HG03175 (cell line): ENCODE data around the gene CCL22.
"Not testable (repeated sequence)": the region's sequence is repeated elsewhere in the genome, so short reads cannot be mapped to it uniquely, and the experiment has no call there.

Experiments used
- ATAC-seq: cut with Tn5 transposase; IDR thresholded peaks from one replicate; pipeline ENCODE4 v1.9.1; 2021; ENCODE audit warnings: mild to moderate bottlenecking, moderate library complexity; ENCODE audit not compliant: unreplicated experiment

CCL22 gene

GRCh38 chr16:57374067-57374534 is 15.5 kb downstream of the CCL22 start:
- ATAC-seq, result no peak

DNA sequence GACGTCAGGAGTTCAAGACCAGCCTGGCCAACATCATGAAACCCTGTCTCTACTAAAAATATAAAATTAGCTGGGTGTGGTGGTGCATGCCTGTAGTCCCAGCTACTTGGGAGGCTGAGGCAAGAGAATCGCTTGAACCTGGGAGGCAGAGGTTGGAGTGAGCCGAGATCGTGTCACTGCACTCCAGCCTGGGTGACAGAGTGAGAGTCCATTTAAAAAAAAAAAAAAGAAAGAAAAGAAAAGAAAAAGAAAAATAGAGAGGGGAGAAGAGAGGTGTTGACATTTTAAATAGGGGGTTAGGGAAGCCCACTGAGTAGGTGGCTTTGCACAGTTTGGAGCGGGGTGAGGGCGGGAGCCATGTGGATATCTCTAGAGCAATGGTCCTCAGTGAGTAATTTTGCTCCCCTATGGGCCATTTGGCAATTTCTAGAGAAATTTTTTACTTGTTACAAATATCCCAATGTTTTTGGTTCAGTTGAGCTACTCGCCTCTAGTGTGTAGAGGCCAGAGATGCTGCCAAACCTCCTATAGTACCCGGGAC is 16.4 kb downstream of the CCL22 start:
- ATAC-seq, result not testable (repeated sequence)

DNA sequence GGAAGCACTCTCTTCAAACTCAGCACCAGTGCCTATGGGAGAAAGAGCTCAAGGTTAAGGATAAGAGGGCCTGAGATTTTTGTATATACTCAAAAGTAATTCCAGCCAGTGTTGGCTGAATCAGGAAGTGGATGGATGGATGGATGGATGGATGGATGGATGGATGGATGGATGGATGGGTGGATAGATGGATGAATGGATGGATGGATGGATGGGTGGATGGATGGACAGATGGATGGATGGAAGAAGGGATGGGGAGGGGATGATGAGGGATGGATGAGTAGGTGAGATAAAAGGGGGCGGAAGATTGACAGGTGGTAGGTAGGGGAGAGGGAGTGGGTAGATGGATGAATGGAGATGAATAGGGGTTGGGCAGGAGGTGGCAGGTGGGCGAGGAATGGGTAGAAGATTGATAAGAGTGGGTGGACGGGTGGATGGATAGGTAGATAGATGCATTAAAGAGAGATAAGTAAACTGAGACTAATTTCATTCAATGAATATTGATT is 17.8 kb downstream of the CCL22 start:
- ATAC-seq, result no peak

GRCh38 chr16:57377080-57377841 is 18.7 kb downstream of the CCL22 start:
- ATAC-seq, result peak; percentile 59

DNA sequence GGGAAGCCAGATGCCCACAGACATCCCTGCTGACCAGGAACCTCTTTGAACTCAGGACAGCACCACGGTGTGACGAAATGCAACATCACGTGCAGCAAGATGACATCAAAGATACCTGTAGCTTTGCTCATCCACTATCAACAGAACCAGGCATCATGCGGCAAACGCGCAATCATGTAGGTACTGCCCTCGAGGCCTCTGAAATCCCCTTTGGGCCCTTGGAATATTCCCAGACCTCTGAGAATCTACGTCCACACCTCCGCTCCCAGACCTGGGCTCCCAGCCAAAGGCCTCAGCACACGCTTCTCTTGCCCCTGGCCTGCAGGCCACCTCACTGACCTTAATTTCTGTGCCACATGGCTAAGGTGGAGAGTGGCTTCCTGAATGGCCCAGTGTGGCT is 21.0 kb downstream of the CCL22 start:
- ATAC-seq, result no peak

- ATAC-seq, result no peak
Measured at GRCh38 chr16:57380671-57381462, 22.3 kb downstream of the CCL22 start.

DNA sequence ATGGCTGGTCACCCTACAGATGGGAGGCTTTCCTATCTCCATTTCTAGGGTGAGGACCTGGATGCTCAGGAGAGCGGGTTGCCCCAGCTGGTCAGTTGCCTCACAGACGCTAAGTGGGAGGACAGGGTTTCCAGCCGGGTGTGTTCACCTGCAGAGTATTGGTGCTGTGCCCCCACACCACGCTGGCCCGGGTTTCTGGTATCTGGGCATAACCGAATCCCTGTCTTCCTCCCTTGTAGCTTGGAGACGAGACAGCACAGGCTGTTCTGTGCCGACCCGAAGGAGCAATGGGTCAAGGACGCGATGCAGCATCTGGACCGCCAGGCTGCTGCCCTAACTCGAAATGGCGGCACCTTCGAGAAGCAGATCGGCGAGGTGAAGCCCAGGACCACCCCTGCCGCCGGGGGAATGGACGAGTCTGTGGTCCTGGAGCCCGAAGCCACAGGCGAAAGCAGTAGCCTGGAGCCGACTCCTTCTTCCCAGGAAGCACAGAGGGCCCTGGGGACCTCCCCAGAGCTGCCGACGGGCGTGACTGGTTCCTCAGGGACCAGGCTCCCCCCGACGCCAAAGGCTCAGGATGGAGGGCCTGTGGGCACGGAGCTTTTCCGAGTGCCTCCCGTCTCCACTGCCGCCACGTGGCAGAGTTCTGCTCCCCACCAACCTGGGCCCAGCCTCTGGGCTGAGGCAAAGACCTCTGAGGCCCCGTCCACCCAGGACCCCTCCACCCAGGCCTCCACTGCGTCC is 23.4 kb downstream of the CCL22 start:
- no peak for ATAC-seq

DNA sequence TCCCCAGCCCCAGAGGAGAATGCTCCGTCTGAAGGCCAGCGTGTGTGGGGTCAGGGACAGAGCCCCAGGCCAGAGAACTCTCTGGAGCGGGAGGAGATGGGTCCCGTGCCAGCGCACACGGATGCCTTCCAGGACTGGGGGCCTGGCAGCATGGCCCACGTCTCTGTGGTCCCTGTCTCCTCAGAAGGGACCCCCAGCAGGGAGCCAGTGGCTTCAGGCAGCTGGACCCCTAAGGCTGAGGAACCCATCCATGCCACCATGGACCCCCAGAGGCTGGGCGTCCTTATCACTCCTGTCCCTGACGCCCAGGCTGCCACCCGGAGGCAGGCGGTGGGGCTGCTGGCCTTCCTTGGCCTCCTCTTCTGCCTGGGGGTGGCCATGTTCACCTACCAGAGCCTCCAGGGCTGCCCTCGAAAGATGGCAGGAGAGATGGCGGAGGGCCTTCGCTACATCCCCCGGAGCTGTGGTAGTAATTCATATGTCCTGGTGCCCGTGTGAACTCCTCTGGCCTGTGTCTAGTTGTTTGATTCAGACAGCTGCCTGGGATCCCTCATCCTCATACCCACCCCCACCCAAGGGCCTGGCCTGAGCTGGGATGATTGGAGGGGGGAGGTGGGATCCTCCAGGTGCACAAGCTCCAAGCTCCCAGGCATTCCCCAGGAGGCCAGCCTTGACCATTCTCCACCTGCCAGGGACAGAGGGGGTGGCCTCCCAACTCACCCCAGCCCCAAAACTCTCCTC is 24.1 kb downstream of the CCL22 start:
- ATAC-seq, result no peak

DNA sequence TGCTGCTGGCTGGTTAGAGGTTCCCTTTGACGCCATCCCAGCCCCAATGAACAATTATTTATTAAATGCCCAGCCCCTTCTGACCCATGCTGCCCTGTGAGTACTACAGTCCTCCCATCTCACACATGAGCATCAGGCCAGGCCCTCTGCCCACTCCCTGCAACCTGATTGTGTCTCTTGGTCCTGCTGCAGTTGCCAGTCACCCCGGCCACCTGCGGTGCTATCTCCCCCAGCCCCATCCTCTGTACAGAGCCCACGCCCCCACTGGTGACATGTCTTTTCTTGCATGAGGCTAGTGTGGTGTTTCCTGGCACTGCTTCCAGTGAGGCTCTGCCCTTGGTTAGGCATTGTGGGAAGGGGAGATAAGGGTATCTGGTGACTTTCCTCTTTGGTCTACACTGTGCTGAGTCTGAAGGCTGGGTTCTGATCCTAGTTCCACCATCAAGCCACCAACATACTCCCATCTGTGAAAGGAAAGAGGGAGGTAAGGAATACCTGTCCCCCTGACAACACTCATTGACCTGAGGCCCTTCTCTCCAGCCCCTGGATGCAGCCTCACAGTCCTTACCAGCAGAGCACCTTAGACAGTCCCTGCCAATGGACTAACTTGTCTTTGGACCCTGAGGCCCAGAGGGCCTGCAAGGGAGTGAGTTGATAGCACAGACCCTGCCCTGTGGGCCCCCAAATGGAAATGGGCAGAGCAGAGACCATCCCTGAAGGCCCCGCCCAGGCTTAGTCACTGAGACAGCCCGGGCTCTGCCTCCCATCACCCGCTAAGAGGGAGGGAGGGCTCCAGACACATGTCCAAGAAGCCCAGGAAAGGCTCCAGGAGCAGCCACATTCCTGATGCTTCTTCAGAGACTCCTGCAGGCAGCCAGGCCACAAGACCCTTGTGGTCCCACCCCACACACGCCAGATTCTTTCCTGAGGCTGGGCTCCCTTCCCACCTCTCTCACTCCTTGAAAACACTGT is 25.0 kb downstream of the CCL22 start:
- ATAC-seq, result no peak

DNA sequence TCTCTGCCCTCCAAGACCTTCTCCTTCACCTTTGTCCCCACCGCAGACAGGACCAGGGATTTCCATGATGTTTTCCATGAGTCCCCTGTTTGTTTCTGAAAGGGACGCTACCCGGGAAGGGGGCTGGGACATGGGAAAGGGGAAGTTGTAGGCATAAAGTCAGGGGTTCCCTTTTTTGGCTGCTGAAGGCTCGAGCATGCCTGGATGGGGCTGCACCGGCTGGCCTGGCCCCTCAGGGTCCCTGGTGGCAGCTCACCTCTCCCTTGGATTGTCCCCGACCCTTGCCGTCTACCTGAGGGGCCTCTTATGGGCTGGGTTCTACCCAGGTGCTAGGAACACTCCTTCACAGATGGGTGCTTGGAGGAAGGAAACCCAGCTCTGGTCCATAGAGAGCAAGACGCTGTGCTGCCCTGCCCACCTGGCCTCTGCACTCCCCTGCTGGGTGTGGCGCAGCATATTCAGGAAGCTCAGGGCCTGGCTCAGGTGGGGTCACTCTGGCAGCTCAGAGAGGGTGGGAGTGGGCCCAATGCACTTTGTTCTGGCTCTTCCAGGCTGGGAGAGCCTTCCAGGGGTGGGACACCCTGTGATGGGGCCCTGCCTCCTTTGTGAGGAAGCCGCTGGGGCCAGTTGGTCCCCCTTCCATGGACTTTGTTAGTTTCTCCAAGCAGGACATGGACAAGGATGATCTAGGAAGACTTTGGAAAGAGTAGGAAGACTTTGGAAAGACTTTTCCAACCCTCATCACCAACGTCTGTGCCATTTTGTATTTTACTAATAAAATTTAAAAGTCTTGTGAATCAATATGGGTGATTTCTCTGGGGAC is 25.9 kb downstream of the CCL22 start:
- ATAC-seq, result no peak

DNA sequence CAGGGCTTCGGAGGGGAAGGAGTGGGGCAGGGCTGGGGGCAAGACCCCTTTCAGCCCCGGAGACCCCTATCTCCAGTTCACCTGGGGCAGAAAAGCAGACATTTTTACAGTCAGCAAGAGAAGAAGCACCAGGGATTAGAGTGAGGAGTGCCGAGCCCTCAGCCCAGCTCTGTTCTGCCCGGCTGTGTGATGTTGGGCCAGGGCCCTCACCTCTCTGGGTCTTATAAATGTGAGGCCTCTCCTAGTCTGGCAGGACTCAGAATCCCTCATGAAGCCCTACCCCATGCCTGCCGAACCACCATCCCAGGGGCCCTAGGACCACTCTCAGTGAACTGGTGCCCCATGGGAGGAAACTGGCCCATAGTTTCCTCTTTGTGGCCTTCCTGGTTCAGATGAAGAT is 26.5 kb downstream of the CCL22 start:
- no peak for ATAC-seq

- ATAC-seq, result no peak
Measured at GRCh38 chr16:57386381-57386951, 27.9 kb downstream of the CCL22 start.

- ATAC-seq, result peak; percentile 20
Measured at GRCh38 chr16:57387598-57388354, 29.2 kb downstream of the CCL22 start.

- ATAC-seq, result peak; percentile 39
Measured at GRCh38 chr16:57388359-57389086, 29.9 kb downstream of the CCL22 start.

- no peak for ATAC-seq
Measured at GRCh38 chr16:57389087-57389468, 30.5 kb downstream of the CCL22 start.

DNA sequence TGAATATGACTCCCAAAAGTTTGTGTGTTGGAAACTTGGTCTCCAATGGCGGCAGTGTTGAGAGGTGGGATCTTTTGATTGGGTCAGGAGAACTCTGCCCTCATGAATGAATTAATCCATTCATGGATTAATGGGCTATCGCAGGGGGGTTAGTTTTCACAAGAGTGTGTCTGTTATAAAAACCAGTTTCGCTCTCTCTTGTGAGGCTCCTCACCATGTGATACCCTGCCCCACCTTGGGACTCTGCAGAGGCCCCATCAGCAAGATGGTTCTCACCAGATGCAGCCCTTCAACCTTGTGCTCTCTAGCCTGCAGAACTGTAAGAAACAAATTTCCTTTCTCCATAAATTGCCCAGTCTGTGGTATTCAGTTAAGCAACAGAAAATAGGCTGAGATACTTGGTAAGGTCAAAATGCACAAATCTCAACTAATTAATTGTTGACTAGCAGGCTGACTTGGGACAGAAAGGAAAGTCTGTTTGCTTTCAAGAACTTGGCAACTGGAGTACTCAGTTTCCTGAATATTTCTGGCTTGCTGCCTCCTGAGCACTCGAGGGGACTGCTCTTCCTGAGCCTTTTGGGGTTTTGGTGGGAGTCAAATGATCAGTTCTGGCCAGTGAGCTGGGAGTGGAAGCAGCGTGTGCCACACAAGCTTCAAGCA is 32.2 kb downstream of the CCL22 start:
- no peak for ATAC-seq
